ENCODE results near the gene TMEM233. TPM values are rescaled to one million over a fixed set of nuclear protein-coding genes. Genes with fewer than 3 reads are reported as not detected.

The TMEM233 gene
- total and polyA plus RNA-seq, 2 experiments from 2014 or later = 0.33 TPM; not detected in 1

- H3K4me3 ChIP-seq = no peak overlapping the region
- no peak overlapping the region for H3K9ac ChIP-seq
- no peaks in the 10 kb centered on the region for H3K79me2 ChIP-seq (ENCODE audit: insufficient read depth)
- WGBS, 2 experiments (ENCODE audit: low coverage in 1 of 2, low lambda C conversion rate in 2 of 2, missing lambda C conversion rate in 2 of 2) = 88 to 89% methylated on average over 4 of the region's 4 CpGs
- TF ChIP-seq EZH2phosphoT487 (IDR thresholded peaks at IDR 0.05; ENCODE audit: insufficient read depth, low read depth) (no peak), EZH2 (IDR thresholded peaks at IDR 0.05; ENCODE audit: insufficient read depth, poor library complexity, severe bottlenecking) (no peak)
- no peak overlapping the region for H3K27ac ChIP-seq
- H2AFZ ChIP-seq = no peak overlapping the region
- H3K4me1 ChIP-seq (ENCODE audit: insufficient read depth) = peaks cover 8% of the 10 kb centered on the region
- no peaks in the 10 kb centered on the region for H3K27me3 ChIP-seq (replicated peaks; ENCODE audit: insufficient read depth)
- in situ Hi-C loops (cut with MboI) = no loop called here
- peaks cover 15% of the 10 kb centered on the region for H3F3A ChIP-seq (ENCODE audit: insufficient read depth)
- no peaks in the 10 kb centered on the region for H3K9me3 ChIP-seq (ENCODE audit: low read depth)
- H4K20me1 ChIP-seq (ENCODE audit: insufficient read depth) = no peaks in the 10 kb centered on the region
- peaks cover 10% of the 10 kb centered on the region for H3K36me3 ChIP-seq (ENCODE audit: low read depth)
- H3K4me2 ChIP-seq (ENCODE audit: unreplicated experiment) = no peak overlapping the region
- DNase-seq = no peak
- H3K9me2 ChIP-seq (ENCODE audit: insufficient read depth) = no peaks in the 10 kb centered on the region
Measured at GRCh38 chr12:119685375-119685774, 91.8 kb downstream of the TMEM233 start.

DNA sequence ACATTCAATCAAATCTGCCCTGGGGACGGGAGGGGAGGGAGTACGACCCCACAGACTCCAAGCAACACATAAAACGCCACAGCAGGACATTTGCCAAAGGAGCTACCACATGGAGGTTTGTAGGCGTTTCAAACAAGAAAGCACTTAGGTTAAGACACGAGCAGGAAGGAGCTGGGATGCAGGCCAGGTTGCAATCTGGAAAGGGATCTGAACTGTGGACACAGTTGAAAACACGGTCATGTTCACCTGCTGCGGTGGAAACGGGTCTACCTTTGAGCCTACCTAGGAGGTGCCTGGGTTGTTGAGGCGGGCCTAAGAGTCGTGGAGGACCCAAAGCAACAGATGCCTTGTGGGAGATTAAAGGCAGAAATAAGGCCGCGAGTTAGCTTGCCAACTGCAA, 92.8 kb downstream of the TMEM233 start:
- Histone ChIP-seq H2AFZ (no peak overlapping the region), H3K9me3 (ENCODE audit: low read depth) (no peaks in the 10 kb centered on the region), H3K36me3 (ENCODE audit: low read depth) (peaks cover under 1% of the 10 kb centered on the region; the same call in 1 of the 2 replicates), H3K79me2 (ENCODE audit: insufficient read depth) (no peaks in the 10 kb centered on the region), H4K20me1 (ENCODE audit: insufficient read depth) (no peaks in the 10 kb centered on the region), H3K9ac (no peak overlapping the region), H3K27me3 (replicated peaks; ENCODE audit: insufficient read depth) (no peaks in the 10 kb centered on the region), H3K4me1 (ENCODE audit: insufficient read depth) (peaks cover 9% of the 10 kb centered on the region), H3K27ac (no peak overlapping the region), H3K4me3 (no peak overlapping the region), H3K4me2 (ENCODE audit: unreplicated experiment) (no peak overlapping the region), H3F3A (ENCODE audit: insufficient read depth) (peaks cover 15% of the 10 kb centered on the region), H3K9me2 (ENCODE audit: insufficient read depth) (no peaks in the 10 kb centered on the region)
- DNase-seq = no peak
- WGBS, 2 experiments (ENCODE audit: low coverage in 1 of 2, low lambda C conversion rate in 2 of 2, missing lambda C conversion rate in 2 of 2) = 89 to 90% methylated on average over 12 of the region's 12 CpGs
- no peak for TF ChIP-seq EZH2 (IDR thresholded peaks at IDR 0.05; ENCODE audit: insufficient read depth, poor library complexity, severe bottlenecking)
- in situ Hi-C loops (cut with MboI) = no loop called here

DNA sequence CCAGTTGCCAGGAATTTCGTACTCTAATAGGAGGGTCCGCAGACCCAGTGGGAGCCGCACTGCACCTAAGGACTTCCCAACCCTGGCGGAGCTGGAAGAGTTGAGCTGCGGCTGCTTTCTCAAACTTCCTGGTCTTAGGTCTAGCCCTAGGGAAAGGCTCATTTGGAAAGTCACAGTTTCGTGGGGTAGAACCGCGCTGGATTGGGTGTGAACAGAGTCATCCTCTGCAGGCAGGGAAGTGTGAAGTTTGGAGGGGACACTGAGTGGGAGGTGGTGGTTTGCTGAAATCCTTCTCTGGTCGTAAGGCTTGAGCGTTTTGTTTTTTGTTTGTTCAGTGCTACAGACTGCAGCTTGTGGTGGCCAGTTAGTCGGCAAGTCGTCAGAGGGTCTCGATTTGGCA, 93.2 kb downstream of the TMEM233 start:
- Histone ChIP-seq H3K4me3 (no peak overlapping the region), H2AFZ (no peak overlapping the region), H3K9me3 (ENCODE audit: low read depth) (no peaks in the 10 kb centered on the region), H3K4me1 (ENCODE audit: insufficient read depth) (peaks cover 13% of the 10 kb centered on the region), H3K27ac (no peak overlapping the region), H3F3A (ENCODE audit: insufficient read depth) (peaks cover 18% of the 10 kb centered on the region), H3K4me2 (ENCODE audit: unreplicated experiment) (no peak overlapping the region), H3K9me2 (ENCODE audit: insufficient read depth) (no peaks in the 10 kb centered on the region), H3K79me2 (ENCODE audit: insufficient read depth) (no peaks in the 10 kb centered on the region), H3K36me3 (ENCODE audit: low read depth) (no peaks in the 10 kb centered on the region), H3K27me3 (replicated peaks; ENCODE audit: insufficient read depth) (no peaks in the 10 kb centered on the region), H4K20me1 (ENCODE audit: insufficient read depth) (no peaks in the 10 kb centered on the region), H3K9ac (no peak overlapping the region)
- TF ChIP-seq EZH2phosphoT487 (IDR thresholded peaks at IDR 0.05; ENCODE audit: insufficient read depth, low read depth) (no peak), EZH2 (IDR thresholded peaks at IDR 0.05; ENCODE audit: insufficient read depth, poor library complexity, severe bottlenecking) (no peak)
- in situ Hi-C loops (cut with MboI) = no loop called here
- WGBS, 2 experiments (ENCODE audit: low coverage in 1 of 2, low lambda C conversion rate in 2 of 2, missing lambda C conversion rate in 2 of 2) = 98 to 99% methylated on average over 13 of the region's 13 CpGs
- DNase-seq = no peak

- H4K20me1 ChIP-seq (ENCODE audit: insufficient read depth) = no peaks in the 10 kb centered on the region
- TF ChIP-seq EZH2 (IDR thresholded peaks at IDR 0.05; ENCODE audit: insufficient read depth, poor library complexity, severe bottlenecking) = no peak
- TF ChIP-seq EZH2phosphoT487 (IDR thresholded peaks at IDR 0.05; ENCODE audit: insufficient read depth, low read depth) = no peak
- no peak overlapping the region for H3K4me3 ChIP-seq
- no peak overlapping the region for H3K4me2 ChIP-seq (ENCODE audit: unreplicated experiment)
- no peaks in the 10 kb centered on the region for H3K9me2 ChIP-seq (ENCODE audit: insufficient read depth)
- H3K4me1 ChIP-seq (ENCODE audit: insufficient read depth) = peaks cover 19% of the 10 kb centered on the region
- H3K27ac ChIP-seq = no peak overlapping the region
- no peaks in the 10 kb centered on the region for H3K36me3 ChIP-seq (ENCODE audit: low read depth)
- H2AFZ ChIP-seq = no peak overlapping the region
- no peak overlapping the region for H3K9ac ChIP-seq
- H3K27me3 ChIP-seq (replicated peaks; ENCODE audit: insufficient read depth) = no peaks in the 10 kb centered on the region
- DNase-seq = no peak
- H3K79me2 ChIP-seq (ENCODE audit: insufficient read depth) = no peaks in the 10 kb centered on the region
- no peaks in the 10 kb centered on the region for H3K9me3 ChIP-seq (ENCODE audit: low read depth)
- 84 to 89% methylated on average over 13 to 14 of the region's 14 CpGs for WGBS, 2 experiments (ENCODE audit: low coverage in 1 of 2, low lambda C conversion rate in 2 of 2, missing lambda C conversion rate in 2 of 2)
- in situ Hi-C loops (cut with MboI) = no loop called here
- peaks cover 20% of the 10 kb centered on the region for H3F3A ChIP-seq (ENCODE audit: insufficient read depth)
Measured at GRCh38 chr12:119687406-119687805, 93.8 kb downstream of the TMEM233 start.

DNA sequence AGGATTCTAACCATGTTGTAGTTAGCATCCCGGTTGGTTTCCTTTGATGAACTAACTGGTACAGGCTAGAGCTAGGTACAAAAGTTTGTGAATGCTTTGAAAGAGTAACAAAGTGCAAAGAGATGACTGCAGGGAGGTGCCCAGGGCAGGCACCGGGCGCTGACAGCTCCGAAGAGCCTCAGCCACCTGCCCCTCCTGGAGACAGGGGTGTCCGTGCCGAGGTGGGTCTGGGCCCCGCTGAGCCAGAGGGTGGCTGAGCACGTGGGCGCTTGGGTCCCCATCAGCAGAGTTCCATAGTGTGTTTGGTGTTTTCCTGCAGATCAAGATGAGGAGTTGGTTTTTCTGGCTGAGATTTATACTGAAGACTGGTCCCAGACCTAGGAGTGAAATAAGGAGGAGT, 94.3 kb downstream of the TMEM233 start:
- no peak overlapping the region for H3K27ac ChIP-seq
- H3K4me3 ChIP-seq = no peak overlapping the region
- in situ Hi-C loops (cut with MboI) = no loop called here
- TF ChIP-seq EZH2 (IDR thresholded peaks at IDR 0.05; ENCODE audit: insufficient read depth, poor library complexity, severe bottlenecking) = no peak
- no peak for TF ChIP-seq EZH2phosphoT487 (IDR thresholded peaks at IDR 0.05; ENCODE audit: insufficient read depth, low read depth)
- no peaks in the 10 kb centered on the region for H3K9me2 ChIP-seq (ENCODE audit: insufficient read depth)
- DNase-seq = no peak
- H3K79me2 ChIP-seq (ENCODE audit: insufficient read depth) = no peaks in the 10 kb centered on the region
- no peak overlapping the region for H2AFZ ChIP-seq
- no peak overlapping the region for H3K9ac ChIP-seq
- H3K36me3 ChIP-seq (ENCODE audit: low read depth) = no peaks in the 10 kb centered on the region
- H3K4me2 ChIP-seq (ENCODE audit: unreplicated experiment) = no peak overlapping the region
- H3K27me3 ChIP-seq (replicated peaks; ENCODE audit: insufficient read depth) = no peaks in the 10 kb centered on the region
- peaks cover 22% of the 10 kb centered on the region for H3K4me1 ChIP-seq (ENCODE audit: insufficient read depth)
- H4K20me1 ChIP-seq (ENCODE audit: insufficient read depth) = no peaks in the 10 kb centered on the region
- H3F3A ChIP-seq (ENCODE audit: insufficient read depth) = peaks cover 20% of the 10 kb centered on the region
- H3K9me3 ChIP-seq (ENCODE audit: low read depth) = no peaks in the 10 kb centered on the region
- 95 to 96% methylated on average over 9 of the region's 9 CpGs for WGBS, 2 experiments (ENCODE audit: low coverage in 1 of 2, low lambda C conversion rate in 2 of 2, missing lambda C conversion rate in 2 of 2)
